Endodermal cell (in vitro differentiated cells): ENCODE data around the gene TACR1. TPM values are rescaled to one million over a fixed set of nuclear protein-coding genes. Genes with fewer than 3 reads are reported as not detected.

Experiments
- DNase-seq: peaks from one replicate; pipeline ENCODE4 v3.0.0-alpha.2; 2017
- H3K27ac ChIP-seq: 2 replicates; pipeline ENCODE4 v1.5.1; 2013; ENCODE audit warnings: mild to moderate bottlenecking, low read depth, low read length, moderate library complexity
- H3K27me3 ChIP-seq: 2 replicates; pipeline ENCODE4 v1.6.1; 2013; ENCODE audit warnings: mild to moderate bottlenecking, low read length, moderate library complexity; ENCODE audit not compliant: insufficient read depth, control insufficient read depth, poor library complexity, severe bottlenecking
- H3K36me3 ChIP-seq: 2 replicates; pipeline ENCODE4 v1.7.0; 2013; ENCODE audit warnings: mild to moderate bottlenecking, low read length, moderate library complexity; ENCODE audit not compliant: control insufficient read depth, insufficient read depth
- H3K4me1 ChIP-seq: one replicate; pipeline ENCODE4 v1.7.0; 2013; ENCODE audit warnings: low read length; ENCODE audit not compliant: control insufficient read depth, insufficient read depth
- H3K4me3 ChIP-seq: 2 replicates; pipeline ENCODE4 v1.5.1; 2013; ENCODE audit warnings: mild to moderate bottlenecking, low read length, moderate library complexity
- H3K9ac ChIP-seq: 2 replicates; pipeline ENCODE4 v1.6.1; 2013; ENCODE audit warnings: mild to moderate bottlenecking, low read length, moderate library complexity; ENCODE audit not compliant: poor library complexity, severe bottlenecking; ENCODE audit errors: extremely low read depth
- H3K9me3 ChIP-seq: 2 replicates; pipeline ENCODE4 v1.6.1; 2013; ENCODE audit warnings: mild to moderate bottlenecking, low read length, moderate library complexity; ENCODE audit not compliant: control insufficient read depth
- H3K27ac Mint-ChIP-seq: 2 replicates; pipeline ENCODE4 v1.8.0; 2020; ENCODE audit warnings: mixed read lengths
- H3K27me3 Mint-ChIP-seq: 2 replicates; pipeline ENCODE4 v1.8.0; 2021; ENCODE audit warnings: mild to moderate bottlenecking, mixed read lengths; ENCODE audit not compliant: insufficient read depth
- H3K36me3 Mint-ChIP-seq: 2 replicates; pipeline ENCODE4 v1.8.0; 2020; ENCODE audit warnings: low read depth, mixed read lengths
- H3K4me1 Mint-ChIP-seq: 2 replicates; pipeline ENCODE4 v1.8.0; 2020; ENCODE audit warnings: mixed read lengths
- H3K4me3 Mint-ChIP-seq: 2 replicates; pipeline ENCODE4 v1.8.0; 2020; ENCODE audit warnings: mild to moderate bottlenecking, moderate library complexity, mixed read lengths
- H3K9me3 Mint-ChIP-seq: 2 replicates; pipeline ENCODE4 v1.8.0; 2020; ENCODE audit warnings: mild to moderate bottlenecking, mixed read lengths
- CTCF ChIP-seq: fragments of 200-600 bp; sonication (generic); conservative IDR thresholded peaks from 2 replicates; pipeline ENCODE4 v1.5.0; 2021; ENCODE audit warnings: antibody characterized with exemption, mild to moderate bottlenecking
- WGBS, 2 experiments: methylation state at CpG; one replicate each; pipeline versions ENCODE4 v1.1.5 to v1.1.7; 2013; ENCODE audit warnings: missing lambda C conversion rate in 2 of 2, mixed read lengths in 1 of 2; ENCODE audit not compliant: insufficient coverage in 1 of 2, insufficient read length in 1 of 2; 5-methylcytosine and 5-hydroxymethylcytosine counted together
- total RNA-seq, 2 donors: library from RNA; stranded (reverse); fragmentation: NEBNext Ultra II Directional in 1 of 2; extraction: Animal tissue kit (Norgen Biotek cat#: 25700) in 1 of 2; gene quantifications; 2 replicates in 1 of 2; 3 replicates in 1 of 2; pipeline ENCODE4 v1.2.1, GENCODE V29; 2021

Gene TACR1
- total RNA-seq, 2 donors from 2014 or later: 0.09 to 0.69 TPM

- no peak overlapping the region for H3K9ac ChIP-seq
- H3K9me3 ChIP-seq: no peaks in the 10 kb centered on the region
- DNase-seq: no peak
- H3K9me3 Mint-ChIP-seq: no peaks in the 10 kb centered on the region
- H3K27me3 Mint-ChIP-seq: no peaks in the 10 kb centered on the region
- no peaks in the 10 kb centered on the region for H3K4me1 ChIP-seq
- H3K4me3 ChIP-seq: no peak overlapping the region
- no peaks in the 10 kb centered on the region for H3K4me1 Mint-ChIP-seq
- no peaks in the 10 kb centered on the region for H3K36me3 Mint-ChIP-seq
- H3K36me3 ChIP-seq: no peaks in the 10 kb centered on the region
- no peak overlapping the region for H3K27ac Mint-ChIP-seq
- TF ChIP-seq CTCF: no peak
- 100% methylated on average over 1 of the region's 1 CpG for WGBS, 2 experiments
- no peaks in the 10 kb centered on the region for H3K27me3 ChIP-seq
- H3K4me3 Mint-ChIP-seq: no peak overlapping the region
- no peak overlapping the region for H3K27ac ChIP-seq
Observed at GRCh38 chr2:75021672-75022071, 177.6 kb downstream of the TACR1 start.

- Mint-ChIP-seq H3K4me3 (no peak overlapping the region), H3K4me1 (no peaks in the 10 kb centered on the region), H3K36me3 (no peaks in the 10 kb centered on the region), H3K27me3 (no peaks in the 10 kb centered on the region), H3K27ac (no peak overlapping the region), H3K9me3 (no peaks in the 10 kb centered on the region)
- no peak overlapping the region for H3K4me3 ChIP-seq
- H3K9ac ChIP-seq: no peak overlapping the region
- no peaks in the 10 kb centered on the region for H3K36me3 ChIP-seq
- no peak for DNase-seq
- H3K27ac ChIP-seq: no peak overlapping the region
- WGBS, 2 experiments: 93 to 95% methylated on average over 9 to 11 of the region's 11 CpGs
- H3K9me3 ChIP-seq: no peaks in the 10 kb centered on the region
- no peak for TF ChIP-seq CTCF
- H3K27me3 ChIP-seq: no peaks in the 10 kb centered on the region
- no peaks in the 10 kb centered on the region for H3K4me1 ChIP-seq
Observed at GRCh38 chr2:75020476-75020875, 178.8 kb downstream of the TACR1 start.

- Histone ChIP-seq H3K4me1 (no peaks in the 10 kb centered on the region), H3K36me3 (no peaks in the 10 kb centered on the region), H3K27ac (no peak overlapping the region), H3K9ac (no peak overlapping the region), H3K4me3 (no peak overlapping the region), H3K9me3 (no peaks in the 10 kb centered on the region), H3K27me3 (no peaks in the 10 kb centered on the region)
- WGBS, 2 experiments: 86 to 90% methylated on average over 2 of the region's 2 CpGs
- no peaks in the 10 kb centered on the region for H3K36me3 Mint-ChIP-seq
- DNase-seq: no peak
- no peaks in the 10 kb centered on the region for H3K27me3 Mint-ChIP-seq
- no peaks in the 10 kb centered on the region for H3K9me3 Mint-ChIP-seq
- H3K4me1 Mint-ChIP-seq: no peaks in the 10 kb centered on the region
- no peak overlapping the region for H3K27ac Mint-ChIP-seq
- TF ChIP-seq CTCF: no peak
- H3K4me3 Mint-ChIP-seq: no peak overlapping the region
Observed at GRCh38 chr2:75019790-75020189, 179.5 kb downstream of the TACR1 start.
